Measurements from ENCODE around the gene TBCCD1.

DNA sequence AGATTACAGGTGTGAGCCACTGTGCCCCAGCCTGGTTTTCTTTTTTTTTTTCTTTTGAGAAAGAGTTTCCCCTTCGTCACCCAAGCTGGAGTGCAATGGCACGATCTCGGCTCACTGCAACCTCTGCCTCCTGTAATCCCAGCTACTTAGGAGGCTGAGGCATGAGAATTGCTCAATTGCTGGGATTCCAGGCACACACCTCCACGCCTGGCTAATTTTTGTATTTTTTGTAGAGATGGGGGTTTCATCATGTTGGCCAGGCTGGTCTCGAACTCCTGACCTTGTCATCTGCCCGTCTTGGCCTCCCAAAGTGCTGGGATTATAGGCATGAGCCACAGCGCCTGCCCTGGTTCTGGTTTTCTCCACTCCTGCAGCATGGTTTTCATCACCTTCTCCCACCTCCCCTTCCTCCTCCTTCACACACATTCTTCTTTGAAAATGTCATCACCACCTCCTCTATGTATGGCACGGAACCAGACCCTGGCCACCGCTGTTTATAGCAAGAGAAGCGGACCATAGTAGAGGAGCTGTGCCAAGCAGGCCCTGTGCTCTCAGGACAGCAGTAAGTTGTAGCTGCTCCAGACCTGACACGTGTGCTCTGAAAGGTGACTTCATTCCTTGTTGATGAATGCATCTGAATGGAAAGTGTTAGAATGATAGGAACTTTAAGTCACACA lies 31.1 kb upstream of the TBCCD1 start:
- TF ChIP-seq, protein P1, sequence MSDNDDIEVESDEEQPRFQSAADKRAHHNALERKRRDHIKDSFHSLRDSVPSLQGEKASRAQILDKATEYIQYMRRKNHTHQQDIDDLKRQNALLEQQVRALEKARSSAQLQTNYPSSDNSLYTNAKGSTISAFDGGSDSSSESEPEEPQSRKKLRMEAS (IDR thresholded peaks at IDR 0.05) = peak; percentile 67; the same call in 1 of the 2 replicates
- TF ChIP-seq, protein P2, sequence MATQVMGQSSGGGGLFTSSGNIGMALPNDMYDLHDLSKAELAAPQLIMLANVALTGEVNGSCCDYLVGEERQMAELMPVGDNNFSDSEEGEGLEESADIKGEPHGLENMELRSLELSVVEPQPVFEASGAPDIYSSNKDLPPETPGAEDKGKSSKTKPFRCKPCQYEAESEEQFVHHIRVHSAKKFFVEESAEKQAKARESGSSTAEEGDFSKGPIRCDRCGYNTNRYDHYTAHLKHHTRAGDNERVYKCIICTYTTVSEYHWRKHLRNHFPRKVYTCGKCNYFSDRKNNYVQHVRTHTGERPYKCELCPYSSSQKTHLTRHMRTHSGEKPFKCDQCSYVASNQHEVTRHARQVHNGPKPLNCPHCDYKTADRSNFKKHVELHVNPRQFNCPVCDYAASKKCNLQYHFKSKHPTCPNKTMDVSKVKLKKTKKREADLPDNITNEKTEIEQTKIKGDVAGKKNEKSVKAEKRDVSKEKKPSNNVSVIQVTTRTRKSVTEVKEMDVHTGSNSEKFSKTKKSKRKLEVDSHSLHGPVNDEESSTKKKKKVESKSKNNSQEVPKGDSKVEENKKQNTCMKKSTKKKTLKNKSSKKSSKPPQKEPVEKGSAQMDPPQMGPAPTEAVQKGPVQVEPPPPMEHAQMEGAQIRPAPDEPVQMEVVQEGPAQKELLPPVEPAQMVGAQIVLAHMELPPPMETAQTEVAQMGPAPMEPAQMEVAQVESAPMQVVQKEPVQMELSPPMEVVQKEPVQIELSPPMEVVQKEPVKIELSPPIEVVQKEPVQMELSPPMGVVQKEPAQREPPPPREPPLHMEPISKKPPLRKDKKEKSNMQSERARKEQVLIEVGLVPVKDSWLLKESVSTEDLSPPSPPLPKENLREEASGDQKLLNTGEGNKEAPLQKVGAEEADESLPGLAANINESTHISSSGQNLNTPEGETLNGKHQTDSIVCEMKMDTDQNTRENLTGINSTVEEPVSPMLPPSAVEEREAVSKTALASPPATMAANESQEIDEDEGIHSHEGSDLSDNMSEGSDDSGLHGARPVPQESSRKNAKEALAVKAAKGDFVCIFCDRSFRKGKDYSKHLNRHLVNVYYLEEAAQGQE (IDR thresholded peaks at IDR 0.05; ENCODE audit: low read depth) = no peak
- no peak; the same call in 1 of the 2 replicates for TF ChIP-seq EP300 (IDR thresholded peaks at IDR 0.05; ENCODE audit: borderline replicate concordance)
- 0 out of 2 replicates have a peak, but pooled peaks have one; percentile 10 for TF ChIP-seq TCF12 (IDR thresholded peaks at IDR 0.05; ENCODE audit: low read depth)
- no peak for TF ChIP-seq EGR1 (IDR thresholded peaks at IDR 0.05)
- TF ChIP-seq FOXM1 (IDR thresholded peaks at IDR 0.05; ENCODE audit: borderline replicate concordance, low read depth) = no peak
- peak; percentile 75 for TF ChIP-seq TEAD4 (IDR thresholded peaks at IDR 0.05)
- no peak for TF ChIP-seq YY1 (IDR thresholded peaks at IDR 0.05; ENCODE audit: low read depth)
- no peak for TF ChIP-seq TAF1 (IDR thresholded peaks at IDR 0.05; ENCODE audit: low read depth)
- no peak for TF ChIP-seq RAD21 (IDR thresholded peaks at IDR 0.05; ENCODE audit: low read depth)
- no peak for TF ChIP-seq CREB1 (IDR thresholded peaks at IDR 0.05; ENCODE audit: low read depth)

All from Ishikawa (cell line).